Measurements from ENCODE around the gene NDUFA9.

NDUFA9 gene

GRCh38 chr12:4690760-4691159 is 41.8 kb downstream of the NDUFA9 start:
- no peaks in the 10 kb centered on the region for H3K9me3 ChIP-seq
- H3K27me3 ChIP-seq: no peaks in the 10 kb centered on the region
- no peak for DNase-seq
- TF ChIP-seq CTCF (IDR thresholded peaks at IDR 0.05; ENCODE audit: low read depth, low read length): no peak
- H3K36me3 ChIP-seq: peaks cover 26% of the 10 kb centered on the region
- H3K4me3 ChIP-seq (ENCODE audit: low read depth, low read length): no peak overlapping the region
- H3K4me1 ChIP-seq: no peaks in the 10 kb centered on the region

Measured in BE2C (cell line).